ENCODE measurements around the gene STAG3. TPM values are rescaled to one million over a fixed set of nuclear protein-coding genes. Genes with fewer than 3 reads are reported as not detected.

The STAG3 gene
- total and polyA plus RNA-seq, 2 experiments from 2014 or later = 4.6 to 4.7 TPM

- H3K4me3 ChIP-seq = no peak overlapping the region
- no peak overlapping the region for H2AFZ ChIP-seq
- H3K9me3 Mint-ChIP-seq = no peaks in the 10 kb centered on the region
- H3K27me3 Mint-ChIP-seq (ENCODE audit: insufficient read depth, low read depth, poor library complexity) = peaks cover 37% of the 10 kb centered on the region
- peaks cover 13% of the 10 kb centered on the region for H3F3A ChIP-seq (replicated peaks; ENCODE audit: low read depth)
- ATAC-seq (0 out of 3 replicates have a peak, but pooled peaks have one; percentile 2), DNase-seq (ENCODE audit: low spot score) (peak; percentile 42)
- TF ChIP-seq CREB1 (CRISPR knock-in tag; IDR thresholded peaks at IDR 0.05; ENCODE audit: low read depth) = no peak
- no peak for TF ChIP-seq POLR2AphosphoS5 (IDR thresholded peaks at IDR 0.05; ENCODE audit: low read depth)
- TF ChIP-seq ETS1 (IDR thresholded peaks at IDR 0.05) = no peak
- no peak for TF ChIP-seq ZNF114 (CRISPR knock-in tag; IDR thresholded peaks at IDR 0.05)
- no peak for TF ChIP-seq EZH2phosphoT487 (IDR thresholded peaks at IDR 0.05; ENCODE audit: unreplicated experiment)
- no peak for TF ChIP-seq ZNF331 (CRISPR knock-in tag; IDR thresholded peaks at IDR 0.05; ENCODE audit: low read depth)
- no peak for TF ChIP-seq STAT1 (IDR thresholded peaks at IDR 0.05; ENCODE audit: unreplicated experiment)
- TF ChIP-seq REST (IDR thresholded peaks at IDR 0.05; ENCODE audit: unreplicated experiment) = no peak
- TF ChIP-seq NANOG (IDR thresholded peaks at IDR 0.05; ENCODE audit: borderline replicate concordance) = no peak
- no peak overlapping the region for H3K27ac Mint-ChIP-seq
- no peaks in the 10 kb centered on the region for H3K9me2 ChIP-seq (ENCODE audit: insufficient read depth)
- no peaks in the 10 kb centered on the region for H3K79me2 ChIP-seq (replicated peaks; ENCODE audit: insufficient read depth)
- peaks cover 16% of the 10 kb centered on the region for H3K27me3 ChIP-seq (ENCODE audit: insufficient read depth)
- H3K36me3 Mint-ChIP-seq (ENCODE audit: low read depth) = no peaks in the 10 kb centered on the region; the same call in 2 of the 3 replicates
- no peak overlapping the region for H3K27ac ChIP-seq (ENCODE audit: low read depth)
- H3K4me1 Mint-ChIP-seq = peaks cover 33% of the 10 kb centered on the region
- no peak overlapping the region for H3K4me3 Mint-ChIP-seq
- H4K20me1 ChIP-seq (replicated peaks; ENCODE audit: insufficient read depth) = no peaks in the 10 kb centered on the region
- H3K4me2 ChIP-seq = no peak overlapping the region
- H3K36me3 ChIP-seq (ENCODE audit: insufficient read depth) = no peaks in the 10 kb centered on the region
- H3K4me1 ChIP-seq (ENCODE audit: insufficient read depth) = peaks cover 12% of the 10 kb centered on the region
These were observed 14.6 kb upstream of the STAG3 start for GRCh38 chr7:100163006-100163531.

GRCh38 chr7:100163871-100164270 is 13.8 kb upstream of the STAG3 start:
- no peaks in the 10 kb centered on the region for H3K36me3 ChIP-seq (ENCODE audit: insufficient read depth)
- DNase-seq (ENCODE audit: low spot score) (no peak), ATAC-seq (no peak)
- no peaks in the 10 kb centered on the region for H4K20me1 ChIP-seq (replicated peaks; ENCODE audit: insufficient read depth)
- no peaks in the 10 kb centered on the region for H3K9me2 ChIP-seq (ENCODE audit: insufficient read depth)
- peaks cover 13% of the 10 kb centered on the region for H3F3A ChIP-seq (replicated peaks; ENCODE audit: low read depth)
- Mint-ChIP-seq H3K4me1 (peaks cover 37% of the 10 kb centered on the region), H3K36me3 (ENCODE audit: low read depth) (no peaks in the 10 kb centered on the region; the same call in 2 of the 3 replicates), H3K4me3 (no peak overlapping the region; the same call in 2 of the 3 replicates), H3K9me3 (no peaks in the 10 kb centered on the region), H3K27ac (no peak overlapping the region), H3K27me3 (ENCODE audit: insufficient read depth, low read depth, poor library complexity) (peaks cover 40% of the 10 kb centered on the region)
- H3K27ac ChIP-seq (ENCODE audit: low read depth) = no peak overlapping the region
- H2AFZ ChIP-seq = no peak overlapping the region
- peaks cover 14% of the 10 kb centered on the region for H3K4me1 ChIP-seq (ENCODE audit: insufficient read depth)
- H3K4me3 ChIP-seq = no peak overlapping the region
- peaks cover 16% of the 10 kb centered on the region for H3K27me3 ChIP-seq (ENCODE audit: insufficient read depth)
- H3K4me2 ChIP-seq = no peak overlapping the region
- H3K79me2 ChIP-seq (replicated peaks; ENCODE audit: insufficient read depth) = no peaks in the 10 kb centered on the region
- TF ChIP-seq EZH2phosphoT487 (IDR thresholded peaks at IDR 0.05; ENCODE audit: unreplicated experiment) = no peak
- no peak for TF ChIP-seq JUNB (IDR thresholded peaks at IDR 0.05; ENCODE audit: unreplicated experiment)
- no peak for TF ChIP-seq ZNF331 (CRISPR knock-in tag; IDR thresholded peaks at IDR 0.05; ENCODE audit: low read depth)
- TF ChIP-seq CREB1 (CRISPR knock-in tag; IDR thresholded peaks at IDR 0.05; ENCODE audit: low read depth) = no peak
- TF ChIP-seq ETS1 (IDR thresholded peaks at IDR 0.05) = no peak
- no peak for TF ChIP-seq NANOG (IDR thresholded peaks at IDR 0.05; ENCODE audit: borderline replicate concordance)
- TF ChIP-seq STAT1 (IDR thresholded peaks at IDR 0.05; ENCODE audit: unreplicated experiment) = no peak
- no peak for TF ChIP-seq ZNF114 (CRISPR knock-in tag; IDR thresholded peaks at IDR 0.05)
- no peak for TF ChIP-seq CTCF (conservative IDR thresholded peaks at IDR 0.05; ENCODE audit: low read depth in 2 of 2)
- TF ChIP-seq POLR2AphosphoS5 (IDR thresholded peaks at IDR 0.05; ENCODE audit: low read depth) = no peak

All from GM23338 (cell line).